DMS 273 (cell line): ENCODE results near the gene CIROP.

Source experiments
- DNase-seq: peaks from one replicate; lab custom pipeline; 2025; ENCODE audit not compliant: unreplicated experiment; lab: John Stamatoyannopoulos, UW

The CIROP gene

DNA sequence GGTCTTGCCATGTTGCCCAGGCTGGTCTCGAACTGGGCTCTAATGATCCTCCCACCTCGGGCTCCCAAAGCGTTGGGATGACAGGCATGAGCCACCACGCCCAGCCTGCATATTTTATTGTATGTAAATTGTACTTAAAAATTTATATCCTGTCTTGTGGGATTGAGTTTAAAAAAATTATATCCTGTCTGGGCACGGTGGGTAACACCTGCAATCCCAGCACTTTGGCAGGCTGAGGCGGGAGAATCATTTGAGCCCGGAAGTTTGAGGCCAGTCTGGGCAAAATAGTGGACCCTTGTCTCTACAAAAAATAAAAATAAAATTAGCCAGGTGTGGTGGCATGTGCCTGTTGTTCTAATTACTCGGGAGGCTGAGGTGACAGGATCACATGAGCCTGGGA, 28.2 kb upstream of the CIROP start:
- no peak for DNase-seq

DNA sequence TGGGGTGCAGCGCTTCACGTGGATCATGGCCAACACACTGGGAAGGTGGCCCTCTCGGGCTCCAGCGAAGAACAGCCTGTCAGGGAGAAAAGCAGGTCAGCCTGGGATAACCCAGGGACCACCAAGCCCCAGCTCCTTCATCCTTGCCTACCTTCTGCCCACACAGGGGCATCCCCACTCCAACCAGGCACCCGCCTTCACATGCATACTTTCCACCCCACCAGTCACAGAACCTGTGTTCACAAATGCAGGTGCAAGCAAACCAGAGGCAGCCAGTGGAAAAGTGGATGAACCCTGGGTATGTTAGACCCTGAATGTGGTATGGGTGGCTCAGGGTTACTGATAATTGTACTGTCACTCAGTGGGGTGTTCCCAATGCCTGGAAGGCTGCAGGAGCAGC, 26.7 kb upstream of the CIROP start:
- no peak for DNase-seq

DNA sequence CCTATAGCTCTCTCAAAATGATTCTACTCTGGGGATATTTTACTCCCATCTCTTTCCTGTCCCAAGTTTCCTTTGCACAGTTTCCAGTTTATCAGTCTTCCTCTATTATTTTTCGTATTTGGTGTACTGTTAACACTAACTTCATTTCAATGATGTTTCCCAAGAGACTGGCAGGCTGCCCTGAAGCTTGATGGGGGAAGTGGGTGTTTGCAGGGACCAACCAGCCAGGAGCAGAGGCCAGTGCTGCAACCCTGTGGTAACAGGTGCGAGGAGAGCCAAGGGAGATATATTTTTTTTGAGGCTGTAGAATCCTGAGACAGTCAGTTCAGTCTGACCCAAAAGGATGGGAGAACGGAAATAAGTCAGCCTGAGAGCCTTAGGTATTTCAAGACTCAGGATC, 26.1 kb upstream of the CIROP start:
- no peak for DNase-seq

DNA sequence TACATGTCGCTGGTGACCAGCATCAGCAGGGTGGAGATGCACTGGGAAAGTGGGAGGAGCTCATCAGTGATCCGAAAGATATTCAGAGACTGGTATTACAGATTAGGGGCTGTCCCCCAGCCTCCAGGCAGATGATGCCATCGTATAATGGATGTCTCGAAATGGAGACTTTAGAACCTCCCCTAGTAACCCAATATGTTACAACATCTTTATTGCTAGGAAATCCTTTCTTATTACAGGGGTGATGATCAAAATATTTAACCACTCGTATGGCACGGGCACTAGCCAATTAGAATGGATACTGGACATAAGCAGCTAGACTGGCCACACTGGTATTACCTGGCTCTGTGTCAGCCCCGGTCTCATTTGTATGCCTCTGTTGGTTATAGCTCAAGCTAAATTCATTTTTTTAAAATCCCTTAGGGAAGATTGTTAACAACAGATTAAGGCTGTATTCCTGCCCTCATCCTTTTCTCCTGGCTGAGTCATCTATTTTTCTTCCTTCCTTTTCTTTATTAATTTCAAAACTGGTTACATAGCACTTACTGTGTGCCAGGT, 25.0 kb upstream of the CIROP start:
- DNase-seq, result no peak

DNA sequence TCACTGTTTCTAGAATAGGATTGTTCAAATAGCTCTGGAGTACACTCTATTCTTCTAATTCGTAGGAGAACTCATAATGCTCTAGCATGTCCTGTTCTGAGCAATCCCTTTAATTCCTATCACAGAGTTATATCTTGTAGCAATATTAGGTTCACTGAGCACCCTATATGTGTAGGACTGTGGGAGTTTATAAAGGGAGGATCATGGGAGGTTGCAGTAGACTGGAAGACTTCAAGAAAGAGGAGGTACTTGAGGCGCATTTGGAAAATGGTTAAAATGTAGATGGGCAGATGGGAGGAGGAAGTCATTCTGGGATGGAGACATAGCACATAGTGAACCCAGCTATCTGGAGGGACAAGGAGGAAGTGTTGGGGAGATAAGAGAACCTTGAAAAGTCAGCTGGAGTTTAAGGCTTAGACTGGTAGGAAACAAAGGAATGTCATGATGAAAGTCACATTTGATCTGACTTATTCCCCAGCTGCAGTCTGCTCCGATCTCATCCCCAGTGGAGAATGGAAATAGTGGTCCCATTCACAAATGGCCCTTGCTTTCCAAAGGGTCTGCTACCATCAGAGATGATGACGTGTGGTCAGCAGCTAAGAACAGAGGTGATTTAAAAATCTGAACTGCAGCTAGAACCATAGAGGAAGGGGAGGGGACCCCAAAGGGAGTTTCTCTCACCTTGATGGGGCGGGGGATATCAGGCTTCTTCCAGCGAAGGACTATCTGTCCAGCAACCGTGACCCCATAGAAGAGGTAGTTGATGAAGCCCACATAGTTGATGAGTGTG, 24.4 kb upstream of the CIROP start:
- no peak for DNase-seq

DNA sequence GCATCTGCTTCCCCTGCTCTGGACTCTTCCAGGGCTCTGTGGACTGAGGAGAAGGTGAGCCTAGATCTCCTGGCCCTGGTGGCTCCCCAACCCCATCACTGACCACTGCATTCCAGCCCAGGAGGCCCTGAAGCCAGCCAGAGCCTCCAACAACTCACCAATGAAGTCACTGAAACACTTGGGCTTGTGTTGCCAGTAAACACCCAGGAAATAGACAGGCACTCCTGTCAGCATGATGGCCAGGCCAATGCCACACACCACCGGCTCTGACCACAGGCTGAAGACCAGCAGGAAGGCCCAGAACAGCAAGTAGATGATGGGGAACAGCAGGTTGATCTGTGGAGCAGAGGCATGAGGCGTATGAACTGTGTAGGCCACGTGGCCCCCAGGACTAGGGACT, 23.1 kb upstream of the CIROP start:
- no peak for DNase-seq

DNA sequence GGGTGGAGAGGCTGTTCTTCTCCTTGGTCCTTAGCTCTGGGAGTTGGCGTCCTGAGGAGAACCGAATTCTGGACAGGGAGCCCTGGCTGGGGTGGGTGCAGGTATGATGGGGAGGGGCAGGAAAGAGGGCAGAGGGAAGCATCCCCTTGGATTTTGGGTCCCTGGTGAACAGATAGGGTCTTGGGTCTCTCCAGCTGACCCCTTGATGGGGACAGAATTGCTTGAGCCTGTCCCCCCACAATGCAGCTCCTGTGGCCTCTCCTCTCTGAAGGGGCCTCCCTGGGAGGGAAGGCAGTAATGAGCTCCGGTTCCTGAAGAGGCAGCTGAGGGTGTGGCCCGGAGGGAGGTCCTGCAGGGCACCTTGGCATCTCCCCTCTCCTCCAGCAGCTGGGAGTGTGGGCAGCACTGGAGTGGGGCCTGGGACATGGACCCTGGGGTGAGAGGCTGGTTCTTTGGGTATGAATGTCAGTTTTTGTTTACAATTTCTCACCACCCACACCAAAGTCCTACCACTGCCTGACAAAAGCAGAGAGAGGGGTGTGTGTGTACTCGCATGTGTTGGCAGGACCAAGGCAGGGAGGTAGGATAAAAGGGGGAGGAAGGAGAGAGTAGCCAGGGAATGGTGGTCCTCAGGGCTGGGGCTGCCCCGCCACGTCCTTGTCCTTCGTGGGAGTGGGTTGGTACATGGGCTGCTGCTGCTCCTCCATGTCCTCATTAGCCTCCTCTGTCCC, 21.9 kb upstream of the CIROP start:
- DNase-seq, result no peak

DNA sequence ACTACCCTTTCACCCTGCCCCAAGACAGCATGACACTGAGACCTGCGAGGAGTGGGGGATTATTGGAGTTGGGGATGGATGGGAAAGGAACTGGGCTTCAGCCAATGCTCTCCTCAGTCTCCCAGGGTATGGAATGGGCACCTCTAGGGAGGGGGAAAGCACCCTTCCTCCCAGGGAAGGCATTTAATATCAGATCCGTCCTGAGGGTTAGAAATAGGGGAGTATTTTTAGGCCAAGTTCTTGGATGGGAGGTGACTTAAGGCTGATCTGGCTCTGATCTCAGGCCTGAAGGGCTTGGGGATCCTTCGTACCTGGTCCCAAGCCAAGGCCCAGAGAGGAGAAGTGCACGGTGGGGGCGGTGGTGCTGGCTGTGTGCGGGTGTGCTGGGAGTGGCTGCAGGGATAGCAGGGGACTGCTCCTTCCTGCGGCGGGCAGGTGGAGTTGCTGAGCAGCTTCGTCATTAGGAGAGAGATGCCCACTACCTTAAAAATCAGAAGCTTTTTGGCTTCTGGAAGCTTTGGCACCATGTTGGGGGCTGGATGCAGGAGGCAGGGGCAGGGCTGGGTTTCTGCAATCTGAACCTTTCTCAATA, 21.2 kb upstream of the CIROP start:
- DNase-seq, result peak; percentile 55

DNA sequence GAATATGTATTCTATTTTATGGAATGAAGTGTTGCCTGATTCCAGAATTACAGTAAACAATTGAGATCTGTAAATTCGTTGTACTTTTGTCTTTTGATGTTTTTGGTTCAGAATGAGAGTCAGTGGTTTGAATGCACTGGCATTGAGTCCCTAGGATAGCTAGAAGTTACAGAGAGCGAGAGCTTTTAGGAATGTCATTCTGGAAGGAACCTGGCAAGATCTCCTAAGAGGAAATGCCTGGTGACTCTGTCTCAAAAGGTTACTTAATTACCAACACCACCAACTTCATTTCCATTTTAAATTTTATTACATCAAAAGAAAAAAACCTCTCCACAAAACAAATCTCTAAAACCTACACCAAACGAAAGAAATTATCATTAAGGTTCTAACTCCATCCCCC, 20.2 kb upstream of the CIROP start:
- DNase-seq, result no peak

DNA sequence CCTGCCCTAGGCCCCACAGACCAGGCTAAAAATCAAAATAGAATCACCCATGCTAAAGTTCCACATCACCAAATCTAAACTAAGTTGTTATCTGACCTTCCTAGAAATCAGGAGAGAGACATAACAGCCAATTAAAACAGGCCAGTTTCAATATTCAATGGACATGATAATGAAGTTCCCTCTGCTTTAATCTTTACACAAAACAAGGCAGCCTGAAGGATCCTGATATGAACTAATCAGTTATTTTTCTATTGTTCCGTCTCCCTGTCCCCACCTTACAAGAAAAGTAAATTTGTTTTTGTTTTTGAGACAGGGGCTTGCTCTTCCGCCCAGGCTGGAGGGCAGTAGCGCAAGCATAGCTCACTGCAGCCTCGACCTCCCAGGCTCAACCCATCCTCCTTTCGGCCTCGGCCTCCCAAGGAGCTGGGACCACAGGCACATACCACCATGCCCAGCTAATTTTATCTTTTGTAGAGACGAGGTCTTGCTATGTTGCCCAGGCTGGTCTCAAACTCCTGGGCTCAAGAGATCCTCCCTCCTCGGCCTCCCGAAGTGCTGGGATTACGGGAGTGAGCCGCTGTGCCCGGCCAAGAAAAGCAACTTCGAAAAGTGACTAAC, 19.7 kb upstream of the CIROP start:
- no peak for DNase-seq

DNA sequence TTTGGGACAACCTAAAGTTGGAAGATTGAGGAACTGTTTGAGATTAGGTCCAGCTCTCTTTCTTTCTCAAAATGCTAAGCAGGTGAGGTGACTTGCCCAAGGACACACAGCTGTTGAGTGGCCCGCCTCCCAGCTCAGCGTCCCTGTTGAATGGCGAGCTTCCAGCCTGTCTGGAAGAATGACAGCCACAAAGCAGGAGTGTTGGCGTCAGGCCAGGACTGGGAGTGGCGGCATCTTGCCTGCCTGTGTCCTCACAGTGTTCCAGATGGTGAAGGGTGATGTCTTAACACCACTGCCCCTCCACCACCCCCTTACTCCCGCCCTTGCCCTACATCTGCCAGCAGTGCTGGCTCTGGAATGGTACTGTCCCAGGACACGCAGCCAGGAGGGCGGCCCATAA, 18.6 kb upstream of the CIROP start:
- DNase-seq, result peak; percentile 98

DNA sequence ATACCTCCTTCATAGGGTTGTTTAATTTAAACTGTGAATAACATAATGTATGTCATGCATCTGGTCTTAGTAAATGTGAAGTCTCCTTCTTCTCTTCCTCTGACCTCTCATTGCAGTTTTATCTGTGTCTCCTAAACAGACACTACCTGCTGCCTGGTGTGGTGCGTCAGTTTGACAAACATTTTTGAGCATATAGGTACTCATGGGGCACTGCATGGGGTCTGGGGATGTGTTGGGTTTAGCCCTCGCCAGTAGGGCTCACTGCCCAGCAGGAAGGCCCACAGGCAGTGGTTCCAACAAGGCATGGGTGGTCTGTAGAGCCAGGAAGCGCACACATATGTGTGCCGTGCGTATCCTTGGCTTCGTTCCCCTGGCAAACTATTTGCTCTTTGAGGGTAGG, 17.3 kb upstream of the CIROP start:
- DNase-seq, result no peak

DNA sequence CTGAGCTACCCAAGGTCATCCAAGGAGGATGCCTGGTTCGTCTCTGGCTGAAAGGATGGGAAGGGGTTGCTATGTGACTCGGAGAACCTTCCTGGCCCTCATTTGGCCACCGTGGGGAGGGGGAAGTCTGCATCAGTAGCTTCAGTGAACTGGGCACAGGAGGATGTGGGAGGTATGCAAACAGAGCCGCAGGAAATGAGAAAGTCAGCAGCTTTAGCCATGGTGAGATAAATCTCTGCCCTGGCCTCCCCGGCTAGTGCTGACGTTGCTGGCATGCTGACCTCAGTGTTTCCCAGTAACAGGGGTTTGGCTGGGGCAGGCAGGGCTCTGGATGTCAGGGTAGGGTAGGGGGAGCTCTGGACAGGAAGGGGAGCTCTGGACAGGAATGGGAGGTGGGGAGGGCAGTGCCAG, 16.6 kb upstream of the CIROP start:
- no peak for DNase-seq

DNA sequence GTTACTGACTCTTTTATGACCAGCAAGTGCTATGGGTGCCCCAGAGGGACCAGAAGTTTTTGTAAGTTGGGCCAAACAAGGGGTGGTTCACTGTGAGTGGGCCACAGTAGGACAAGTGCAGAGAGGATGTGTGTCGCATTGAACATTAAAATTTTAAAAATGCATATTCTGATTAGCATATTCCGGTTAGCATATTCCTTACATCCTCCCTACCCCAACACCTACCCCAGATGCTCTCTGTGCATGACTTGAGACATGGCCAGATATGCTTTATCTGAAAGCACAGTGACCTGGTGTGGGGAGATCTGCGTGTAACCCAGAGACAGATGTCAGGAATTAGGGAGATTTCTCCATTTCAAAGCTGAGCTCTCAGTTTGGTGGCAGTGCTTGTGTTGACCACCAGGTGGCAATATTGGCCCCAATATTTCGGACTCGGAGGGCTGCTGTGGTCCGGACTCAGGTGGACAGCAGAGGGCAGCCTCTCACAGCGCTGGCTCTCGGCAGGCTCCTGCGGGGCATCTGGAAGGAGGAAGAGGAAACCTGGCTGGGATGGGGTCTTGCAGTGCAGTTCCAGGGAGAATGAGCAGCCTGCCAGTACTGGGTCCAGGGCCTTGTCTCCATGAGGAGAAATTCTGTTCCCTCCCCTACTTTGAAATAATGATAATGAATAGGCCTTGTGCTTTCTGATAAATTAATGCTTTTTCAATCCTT, 15.9 kb upstream of the CIROP start:
- peak; percentile 95 for DNase-seq

DNA sequence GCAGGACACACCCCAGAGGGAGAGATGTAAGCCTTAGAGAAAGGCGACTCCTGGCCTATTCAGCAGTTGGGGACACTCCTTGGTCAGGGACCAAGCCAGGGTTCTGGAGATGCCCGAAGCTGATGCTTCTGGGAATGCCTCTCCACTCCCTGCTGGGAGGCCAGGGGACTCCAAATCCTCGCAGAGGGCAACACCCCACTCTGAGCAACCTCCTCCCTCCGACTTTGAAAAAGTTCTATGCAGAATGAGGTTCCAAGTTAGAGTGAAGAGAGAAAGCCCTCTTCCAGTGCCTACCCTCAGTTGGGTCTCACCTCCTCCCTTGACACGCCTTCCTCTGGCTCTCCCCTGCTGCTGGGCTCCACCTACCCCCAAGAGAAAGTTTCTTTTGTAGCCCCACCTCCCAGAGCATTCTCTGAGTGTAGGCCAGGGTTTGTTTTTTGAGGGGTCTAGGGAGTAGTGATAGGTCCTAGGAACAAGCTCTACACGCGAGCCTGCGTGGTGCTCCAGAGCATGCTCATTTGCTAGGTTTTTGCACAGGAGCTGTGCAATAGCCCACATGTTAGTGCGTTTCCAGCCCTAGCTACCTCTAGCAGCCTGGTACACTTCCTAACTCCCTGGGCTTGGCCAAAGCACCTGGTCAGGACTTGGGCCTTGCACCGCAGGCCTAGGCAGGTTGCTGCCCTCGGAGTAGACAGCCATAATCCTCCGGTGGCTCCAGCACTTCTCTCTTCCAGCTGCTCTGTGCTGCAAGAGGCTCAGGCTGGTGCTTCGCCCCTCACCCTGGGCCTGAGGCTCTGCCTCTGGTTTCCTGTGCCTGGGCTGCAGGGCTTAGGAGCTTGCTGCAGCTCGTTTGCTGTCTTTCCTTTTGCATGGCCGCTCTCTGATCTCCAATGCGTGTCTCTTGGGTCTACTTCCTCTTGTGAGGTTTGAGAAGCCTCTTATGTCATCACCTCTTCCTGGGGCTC, 14.9 kb upstream of the CIROP start:
- no peak for DNase-seq

DNA sequence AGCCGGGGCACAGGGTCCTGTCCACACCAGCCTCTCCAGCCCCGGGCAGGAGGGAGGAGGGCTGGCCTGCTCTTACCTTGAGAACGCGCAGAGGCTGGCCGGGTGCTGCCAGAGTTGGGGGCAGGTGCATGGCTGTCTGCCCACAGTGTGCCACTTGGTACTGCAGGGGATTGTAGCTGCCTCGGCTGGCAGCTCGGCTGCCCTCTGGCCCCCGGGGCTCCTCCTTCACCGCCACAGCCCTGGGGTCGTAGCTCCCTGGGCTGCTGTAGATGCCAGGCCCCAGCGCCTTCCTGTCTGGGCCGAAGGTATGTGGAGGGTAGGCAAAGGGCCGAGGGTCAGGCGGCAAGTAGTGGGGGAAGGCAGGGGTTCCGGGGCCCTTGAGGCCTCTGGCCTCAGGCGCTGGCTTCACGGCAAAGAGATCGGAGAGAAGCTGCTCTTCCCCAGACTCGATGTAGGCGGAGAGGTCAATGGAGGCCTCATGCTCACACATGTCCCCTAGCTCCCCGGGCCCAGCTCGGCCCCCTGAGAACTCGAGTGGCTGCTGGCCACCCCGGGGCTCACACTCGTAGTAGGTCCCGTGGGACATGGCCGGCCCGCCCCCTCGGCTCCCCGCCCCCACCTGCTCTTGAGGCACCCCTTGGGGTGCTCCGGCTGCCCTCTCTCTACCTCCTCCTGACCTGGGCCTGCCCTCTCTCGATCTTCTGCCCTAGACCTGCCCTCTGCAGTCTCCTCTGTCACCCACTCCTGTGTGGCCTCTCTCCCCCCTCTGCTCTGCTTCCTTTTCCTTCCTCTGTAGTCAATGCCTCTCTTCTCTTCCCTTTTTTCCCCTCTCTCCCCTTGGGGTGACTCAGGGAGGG, 13.9 kb upstream of the CIROP start, which contains the start of gene CEBPE:
Gene CEBPE, minus strand, starts transcription at position 750 of the 857 bp plus-strand sequence. Its CDS starts 164 bp downstream, at position 586.
- no peak for DNase-seq

DNA sequence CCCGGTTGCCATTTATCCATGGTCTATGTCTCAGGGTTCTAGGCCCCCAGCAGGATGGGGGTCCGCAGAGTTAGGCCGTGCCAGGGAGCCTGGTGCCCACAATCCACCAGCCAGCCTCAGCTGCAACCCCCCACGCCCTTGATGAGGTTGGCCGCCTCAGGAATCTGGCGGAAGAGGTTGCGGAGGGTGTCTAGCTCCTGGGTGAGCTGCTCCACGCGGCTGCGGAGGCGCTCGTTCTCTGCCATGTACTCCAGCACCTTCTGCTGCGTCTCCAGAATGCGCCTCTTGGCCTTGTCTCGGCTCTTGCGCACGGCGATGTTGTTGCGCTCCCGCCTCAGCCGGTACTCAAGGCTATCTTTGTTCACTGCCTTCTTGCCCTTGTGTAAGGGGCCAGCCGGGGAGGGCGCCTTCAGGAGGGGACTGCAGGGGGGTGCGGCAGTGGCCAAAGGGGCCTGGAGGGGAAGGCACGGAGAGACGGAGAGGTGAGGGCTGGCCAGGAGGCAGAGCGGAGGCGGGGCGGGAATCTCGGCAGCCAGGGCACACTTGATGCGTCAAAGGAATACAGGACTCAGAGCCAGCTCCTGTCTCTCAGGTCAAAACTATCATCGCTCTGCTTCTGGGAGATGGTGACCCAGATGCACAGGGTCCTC, 12.7 kb upstream of the CIROP start:
- no peak for DNase-seq

DNA sequence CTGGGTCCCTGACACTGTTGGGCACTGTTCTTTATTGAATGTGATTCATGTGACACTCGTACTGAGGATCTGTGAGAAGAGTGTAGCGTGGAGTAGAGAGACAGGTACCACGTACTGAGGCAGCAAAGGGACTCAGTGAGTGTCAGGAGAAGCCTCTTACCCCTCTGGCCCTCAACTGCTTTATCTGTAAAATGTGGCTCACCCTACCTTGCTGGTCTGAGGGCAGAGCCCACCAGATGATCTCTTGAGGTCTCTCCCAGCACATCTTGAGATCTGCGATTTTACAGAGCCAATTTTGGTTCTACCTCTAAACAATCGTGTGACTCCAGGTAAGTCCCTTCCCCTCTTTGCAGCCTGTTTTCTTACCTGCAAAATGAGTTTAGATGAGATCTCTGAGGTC, 11.1 kb upstream of the CIROP start:
- DNase-seq, result no peak
